GM12891 (cell line): ENCODE measurements around the gene STATH.
"Not testable (repeated sequence)": the region's sequence is repeated elsewhere in the genome, so short reads cannot be mapped to it uniquely, and the experiment has no call there.

Experiments
- POLR2A ChIP-seq: IDR thresholded peaks from 2 replicates; pipeline ENCODE4 v1.6.1; 2011; ENCODE audit warnings: low read depth, low read length, control low read depth
- POLR2AphosphoS5 ChIP-seq: IDR thresholded peaks from 2 replicates; pipeline ENCODE4 v1.6.1; 2011; ENCODE audit warnings: low read depth, low read length, control low read depth
- POU2F2 ChIP-seq: IDR thresholded peaks from 2 replicates; pipeline ENCODE4 v1.6.1; 2011; ENCODE audit warnings: low read depth, mild to moderate bottlenecking, control low read depth, low read length, moderate library complexity
- SPI1 ChIP-seq: IDR thresholded peaks from 2 replicates; pipeline ENCODE4 v1.6.1; 2011; ENCODE audit warnings: low read depth, low read length, control low read depth
- TAF1 ChIP-seq: IDR thresholded peaks from 2 replicates; pipeline ENCODE4 v1.6.1; 2011; ENCODE audit warnings: low read depth, low read length, control low read depth

GRCh38 chr4:70019006-70019405 lies 23.2 kb downstream of the STATH start:
- TF ChIP-seq TAF1, POLR2A, POLR2AphosphoS5, POU2F2, SPI1: not testable (repeated sequence)
